Colonic mucosa (tissue), 4 donors: ENCODE results near the gene GNG7. TPM values are rescaled to one million over a fixed set of nuclear protein-coding genes. Genes with fewer than 3 reads are reported as not detected.
A peak's percentile ranks its signal among the peaks of the same experiment; 100 is the strongest.

Experiments
- DNase-seq: peaks from one replicate; pipeline ENCODE4 v3.0.0-alpha.2; 2020
- H3K27ac ChIP-seq: fragments of 200-600 bp; one replicate; pipeline ENCODE4 v1.8.0; 2021
- H3K27me3 ChIP-seq: fragments of 200-600 bp; one replicate; pipeline ENCODE4 v1.8.0; 2021
- H3K36me3 ChIP-seq: fragments of 200-600 bp; one replicate; pipeline ENCODE4 v1.8.0; 2021
- H3K4me1 ChIP-seq: fragments of 200-600 bp; one replicate; pipeline ENCODE4 v1.8.0; 2021; ENCODE audit warnings: mild to moderate bottlenecking
- H3K4me3 ChIP-seq: fragments of 200-600 bp; one replicate; pipeline ENCODE4 v1.8.0; 2021
- H3K9ac ChIP-seq, 2 donors: one replicate each; pipeline ENCODE4 v1.7.0; 2013; ENCODE audit warnings: control low read depth in 2 of 2, low read depth in 2 of 2, low read length in 2 of 2
- H3K9me3 ChIP-seq: fragments of 200-600 bp; one replicate; pipeline ENCODE4 v1.8.0; 2021
- CTCF ChIP-seq: fragments of 200-600 bp; IDR thresholded peaks from one replicate; pipeline ENCODE4 v1.8.0; 2022; ENCODE audit warnings: antibody characterized with exemption, mild to moderate bottlenecking
- intact Hi-C: fragments of 100-400 bp; cut with DNase I; formaldehyde crosslinking; loops from one replicate; pipeline ENCODE4 v1.14.1; 2022
- total RNA-seq, 2 donors: library from RNA; stranded (reverse); fragmentation: NEBNext Ultra II Directional in 1 of 2; extraction: Animal tissue kit (Norgen Biotek cat#: 25700) in 1 of 2; gene quantifications; one replicate each; pipeline ENCODE4 v1.2.1, GENCODE V29; 2021
- donor health status: healthy.
- donor health status: DM: no; HTN: no; CAD: no.
- donor health status: DM: no; HTN: no; CAD: no.

Gene GNG7
- total RNA-seq, 2 donors from 2014 or later, result 1.5 to 3.2 TPM

DNA sequence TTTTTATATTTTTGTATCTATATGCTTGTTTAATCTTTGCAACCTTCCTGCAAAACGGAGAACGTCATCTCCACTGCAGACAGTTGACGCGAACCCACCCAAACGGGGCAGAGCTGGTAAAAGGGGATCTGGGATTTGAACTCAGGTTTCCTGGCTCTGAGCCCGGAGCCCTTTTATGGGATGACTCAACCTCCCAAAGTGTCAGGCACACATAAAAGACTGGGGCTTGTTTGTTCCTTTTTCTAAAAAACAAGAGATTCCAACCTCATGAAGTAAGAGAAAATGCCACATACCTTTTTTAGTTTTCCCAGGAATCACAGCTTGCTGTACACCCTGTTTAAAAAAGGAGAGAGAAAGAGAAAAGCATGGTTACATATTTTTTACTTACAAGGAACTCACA lies 147.6 kb downstream of the GNG7 start:
- Histone ChIP-seq H3K9me3 (no peaks in the 10 kb centered on the region), H3K9ac (no peak overlapping the region), H3K27me3 (no peaks in the 10 kb centered on the region), H3K36me3 (no peaks in the 10 kb centered on the region), H3K27ac (no peak overlapping the region), H3K4me3 (no peak overlapping the region), H3K4me1 (no peaks in the 10 kb centered on the region)
- TF ChIP-seq CTCF, result no peak
- intact Hi-C loops, result no loop called here
- DNase-seq, result no peak

GRCh38 chr19:2553510-2553909 lies 149.0 kb downstream of the GNG7 start:
- no peak overlapping the region for H3K9ac ChIP-seq
- H3K27me3 ChIP-seq, result no peaks in the 10 kb centered on the region
- no peaks in the 10 kb centered on the region for H3K4me1 ChIP-seq
- intact Hi-C loops, result no loop called here
- H3K36me3 ChIP-seq, result no peaks in the 10 kb centered on the region
- no peak for DNase-seq
- H3K4me3 ChIP-seq, result no peak overlapping the region
- H3K9me3 ChIP-seq, result no peaks in the 10 kb centered on the region
- TF ChIP-seq CTCF, result no peak
- H3K27ac ChIP-seq, result no peak overlapping the region

GRCh38 chr19:2552859-2553258 lies 149.6 kb downstream of the GNG7 start:
- no peaks in the 10 kb centered on the region for H3K36me3 ChIP-seq
- no peak overlapping the region for H3K4me3 ChIP-seq
- no peak for TF ChIP-seq CTCF
- no peaks in the 10 kb centered on the region for H3K9me3 ChIP-seq
- H3K9ac ChIP-seq, result no peak overlapping the region
- DNase-seq, result no peak
- no peaks in the 10 kb centered on the region for H3K4me1 ChIP-seq
- intact Hi-C loops, result no loop called here
- peak overlapping the region; percentile 40 for H3K27ac ChIP-seq
- no peaks in the 10 kb centered on the region for H3K27me3 ChIP-seq

- Histone ChIP-seq H3K9me3 (no peaks in the 10 kb centered on the region), H3K9ac (no peak overlapping the region), H3K36me3 (no peaks in the 10 kb centered on the region), H3K27me3 (no peaks in the 10 kb centered on the region), H3K4me3 (no peak overlapping the region), H3K4me1 (no peaks in the 10 kb centered on the region), H3K27ac (no peak overlapping the region)
- intact Hi-C loops, result no loop called here
- no peak for DNase-seq
- no peak for TF ChIP-seq CTCF
Observed at GRCh38 chr19:2551864-2552185, 150.7 kb downstream of the GNG7 start.

DNA sequence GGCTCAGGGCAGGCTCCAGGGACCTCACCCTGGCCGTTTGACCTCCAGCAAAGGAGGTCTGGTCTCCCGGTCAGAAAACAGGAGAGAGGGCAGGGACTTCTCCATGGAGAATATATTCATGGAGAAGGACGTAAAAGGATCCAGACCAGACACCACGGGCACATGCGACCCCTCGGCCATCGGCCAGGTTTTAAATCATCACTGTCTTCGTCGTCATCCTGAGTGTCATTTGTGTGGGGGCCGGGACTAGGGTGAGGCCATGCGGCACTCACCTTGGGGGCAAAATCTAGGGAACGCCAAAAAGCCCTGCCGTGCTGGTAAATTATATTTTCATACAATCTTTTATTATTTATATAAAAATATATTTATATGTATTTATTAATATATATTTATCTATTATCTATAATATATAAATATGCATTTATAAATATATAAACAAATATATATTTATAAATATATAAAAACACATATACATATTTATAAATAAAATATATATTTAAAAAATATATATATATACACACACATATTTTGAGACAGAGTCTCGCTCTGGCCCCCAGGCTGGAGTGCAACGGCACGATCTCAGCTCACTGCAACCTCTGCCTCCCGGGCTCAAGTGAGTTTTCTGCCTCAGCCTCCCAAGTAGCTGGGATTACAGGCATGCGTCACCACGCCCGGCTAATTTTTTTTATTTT lies 151.2 kb downstream of the GNG7 start:
- TF ChIP-seq CTCF, result no peak
- Histone ChIP-seq H3K36me3 (no peaks in the 10 kb centered on the region), H3K27ac (no peak overlapping the region), H3K4me3 (no peak overlapping the region), H3K9ac (no peak overlapping the region), H3K4me1 (no peaks in the 10 kb centered on the region), H3K9me3 (no peaks in the 10 kb centered on the region), H3K27me3 (no peaks in the 10 kb centered on the region)
- intact Hi-C loops, result no loop called here
- no peak for DNase-seq
